CD1c-positive myeloid dendritic cell (primary cell): ENCODE measurements around the gene CD34.
"Not testable (repeated sequence)": the region's sequence is repeated elsewhere in the genome, so short reads cannot be mapped to it uniquely, and the experiment has no call there.

ENCODE experiments used
- DNase-seq: peaks from one replicate; pipeline ENCODE4 v3.0.0-alpha.2; 2016; ENCODE audit errors: extremely low spot score

The CD34 gene

DNA sequence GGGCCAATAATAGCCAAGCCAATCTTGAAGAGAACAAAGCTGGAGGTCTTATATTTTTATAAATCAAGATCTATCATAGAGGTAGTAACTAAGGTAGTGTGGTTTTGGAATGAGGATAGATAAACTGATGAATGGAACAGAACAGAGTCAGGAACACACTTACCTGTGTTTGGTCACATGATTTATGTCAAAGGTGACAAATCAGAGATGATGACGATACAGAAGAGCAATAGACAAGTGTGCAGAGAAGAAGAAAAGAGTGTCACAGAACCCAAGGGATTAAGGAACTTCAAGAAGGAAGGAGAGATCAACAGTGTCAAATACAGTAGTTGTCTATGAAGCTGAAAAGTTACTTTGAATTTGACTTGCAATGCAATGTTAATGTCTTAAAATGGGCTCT lies 16.1 kb upstream of the CD34 start:
- DNase-seq: no peak

DNA sequence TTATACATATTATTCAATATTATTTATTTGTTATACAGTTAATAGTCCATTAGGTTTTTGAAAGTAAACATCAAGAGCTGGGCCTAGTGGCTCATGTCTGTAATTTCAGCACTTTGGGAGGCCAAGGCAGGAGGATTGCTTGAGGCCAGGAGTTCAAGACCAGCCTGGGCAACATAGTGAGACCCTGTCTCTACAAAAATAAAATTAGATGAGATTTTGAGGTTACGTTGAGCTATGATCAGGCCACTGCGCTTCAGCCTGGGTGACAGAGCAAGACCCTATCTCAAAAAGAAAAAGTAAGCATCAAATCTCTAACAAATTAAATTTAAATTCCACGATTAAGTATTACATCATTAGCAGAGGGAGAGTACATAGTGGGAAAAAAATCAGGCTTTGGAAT lies 15.0 kb upstream of the CD34 start:
- DNase-seq: not testable (repeated sequence)

DNA sequence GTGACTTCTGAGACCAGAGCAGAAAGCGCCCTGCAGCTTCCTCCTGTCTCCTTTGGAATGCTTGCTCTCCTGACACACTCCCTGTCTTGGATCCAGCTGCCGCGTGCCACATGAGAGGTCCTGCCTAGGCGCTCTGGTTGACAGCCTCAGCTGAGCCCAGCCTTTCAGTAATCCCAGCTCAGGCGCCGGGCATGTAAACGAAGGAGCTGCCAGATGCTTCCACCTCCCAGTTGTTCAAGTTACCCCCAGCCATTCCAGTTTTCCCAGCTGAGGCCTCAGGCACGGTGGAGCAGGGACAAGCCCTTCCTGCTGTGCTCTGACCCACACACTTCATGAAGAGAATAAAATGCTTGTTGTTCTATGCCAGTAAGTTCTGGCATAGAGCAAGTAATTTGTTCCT lies 14.3 kb upstream of the CD34 start:
- DNase-seq: no peak

DNA sequence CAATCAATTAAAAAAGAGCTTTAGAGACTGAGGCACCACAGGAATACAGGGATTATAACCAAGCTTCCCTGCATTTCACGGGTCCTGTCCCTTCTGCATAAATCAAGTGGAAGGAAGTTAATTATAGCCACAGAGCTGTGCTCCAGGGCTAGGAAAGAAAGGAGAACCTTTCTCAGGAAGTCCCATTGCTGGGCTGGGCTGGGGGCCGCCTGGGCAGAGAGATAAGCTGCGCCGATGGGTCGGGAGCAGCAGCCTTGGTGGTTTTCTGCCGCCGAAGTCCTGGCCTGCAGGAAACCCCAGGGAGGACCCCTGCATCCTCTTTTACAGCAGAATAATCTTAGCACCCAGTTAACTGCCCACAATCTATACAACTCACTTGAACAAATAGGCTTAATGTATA lies 12.6 kb upstream of the CD34 start:
- peak; percentile 18 for DNase-seq

DNA sequence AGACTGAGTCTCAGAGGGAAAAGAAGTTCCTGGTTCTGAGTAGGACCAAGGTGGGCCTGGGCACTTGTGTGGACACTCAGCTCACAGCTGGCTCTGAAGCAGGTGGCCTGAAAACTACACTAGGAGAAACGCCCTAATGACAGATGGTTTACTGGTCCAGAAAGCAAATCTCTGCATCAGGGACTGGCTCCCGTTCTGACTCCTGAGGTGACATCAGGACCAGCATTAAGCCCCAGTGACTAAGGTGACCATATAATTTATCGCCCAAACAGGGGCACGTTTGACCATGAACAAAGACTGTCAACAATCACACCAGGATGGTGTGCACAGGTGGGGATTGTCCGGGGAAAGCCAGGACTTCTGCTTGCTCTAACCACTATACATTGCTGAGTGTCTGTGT lies 12.2 kb upstream of the CD34 start:
- no peak for DNase-seq

DNA sequence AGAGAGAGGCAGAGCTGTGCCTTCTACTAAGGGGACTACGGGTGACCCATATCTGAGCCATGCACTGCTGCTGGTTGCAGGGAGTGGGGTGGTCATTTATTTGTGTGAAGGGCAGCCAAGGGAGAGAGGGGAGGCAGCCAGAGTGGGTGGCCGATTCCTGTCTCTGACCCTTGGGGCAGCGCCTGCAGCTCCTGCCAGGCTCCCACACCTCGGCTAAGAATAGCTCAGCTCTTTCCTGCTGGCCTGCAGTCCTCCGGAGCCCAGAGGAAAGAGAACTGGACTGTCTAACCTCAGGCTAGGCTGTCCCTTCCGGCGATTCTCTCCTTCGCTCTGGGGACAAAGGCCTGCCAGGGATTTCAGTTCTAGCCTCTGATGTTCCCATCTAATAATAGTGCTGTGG lies 11.6 kb upstream of the CD34 start:
- no peak for DNase-seq

DNA sequence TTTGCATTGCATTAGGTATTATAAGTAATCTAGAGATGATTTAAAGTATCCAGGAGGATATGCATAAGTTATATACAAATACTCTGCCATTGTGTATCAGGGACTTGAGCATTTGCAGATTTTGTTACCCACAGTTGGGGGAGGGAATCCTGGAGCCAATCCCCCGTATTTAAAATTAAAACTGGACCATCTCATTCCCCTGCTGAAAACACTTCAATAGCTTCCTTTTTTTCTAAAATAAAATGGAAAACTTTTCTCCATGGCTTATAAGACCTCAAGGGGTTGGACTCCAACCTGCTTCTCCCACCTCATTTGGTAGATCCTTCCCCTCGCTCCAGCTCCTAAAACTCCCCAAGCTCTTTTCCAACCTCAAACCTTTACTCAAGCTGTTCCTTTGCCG lies 10.4 kb upstream of the CD34 start:
- no peak for DNase-seq

DNA sequence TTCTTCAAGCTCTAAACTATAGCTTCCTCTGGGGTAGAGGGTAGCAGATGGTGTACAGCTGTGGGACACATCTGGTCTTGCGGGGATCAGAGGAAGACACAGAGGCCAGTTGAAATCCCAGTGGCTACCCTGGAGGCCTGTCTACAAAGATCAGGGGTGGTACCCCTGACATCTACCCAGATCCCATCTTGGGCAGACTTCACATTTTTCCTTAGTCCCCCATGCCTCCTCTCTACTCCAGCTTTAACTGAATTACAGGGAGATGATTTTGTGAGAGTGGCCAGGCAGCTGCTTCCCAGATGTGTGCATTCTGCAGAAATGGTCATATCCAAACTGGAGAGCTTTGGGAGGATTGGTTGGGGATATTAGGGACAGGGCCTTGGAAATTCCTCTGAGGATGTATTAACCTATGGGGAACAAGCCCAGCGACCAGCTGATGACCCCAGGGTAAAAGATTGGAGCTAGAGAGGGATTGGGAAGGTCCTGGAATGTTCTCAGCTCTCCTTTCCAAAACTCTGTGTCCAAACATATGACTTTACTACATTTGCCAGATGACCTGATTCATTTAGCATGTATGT lies 9.6 kb upstream of the CD34 start:
- no peak for DNase-seq

DNA sequence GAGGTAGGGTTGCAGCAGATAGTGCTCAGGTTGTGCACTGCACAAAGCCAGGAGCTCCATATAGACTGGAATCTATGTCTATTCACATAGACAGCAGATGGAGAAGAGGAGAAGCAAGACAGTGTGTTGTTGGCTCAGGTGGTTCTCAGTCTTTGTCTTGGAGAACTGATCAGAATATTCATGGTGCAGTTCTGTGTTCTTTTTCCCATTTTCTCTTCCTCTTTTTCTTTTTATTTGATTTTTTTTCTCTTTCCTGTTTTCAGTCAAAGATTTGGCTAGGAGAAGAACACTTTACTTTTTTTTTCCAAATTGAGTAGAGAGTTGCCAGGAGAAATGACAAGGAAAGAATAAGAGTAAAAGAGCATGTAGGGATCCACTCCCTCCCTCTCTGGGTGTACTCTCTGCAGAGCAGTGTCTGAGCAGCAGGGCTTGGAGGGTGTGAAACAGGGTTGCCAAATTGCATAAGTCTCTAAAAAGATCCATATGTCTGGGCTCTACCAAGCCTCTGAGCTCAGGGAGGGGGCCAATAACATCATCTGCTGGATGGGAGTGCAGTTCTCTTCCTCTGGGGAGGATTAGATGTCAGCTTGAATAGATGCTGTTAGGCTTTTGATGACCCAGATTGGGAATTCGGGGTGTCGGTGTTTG lies 8.7 kb upstream of the CD34 start:
- DNase-seq: no peak

DNA sequence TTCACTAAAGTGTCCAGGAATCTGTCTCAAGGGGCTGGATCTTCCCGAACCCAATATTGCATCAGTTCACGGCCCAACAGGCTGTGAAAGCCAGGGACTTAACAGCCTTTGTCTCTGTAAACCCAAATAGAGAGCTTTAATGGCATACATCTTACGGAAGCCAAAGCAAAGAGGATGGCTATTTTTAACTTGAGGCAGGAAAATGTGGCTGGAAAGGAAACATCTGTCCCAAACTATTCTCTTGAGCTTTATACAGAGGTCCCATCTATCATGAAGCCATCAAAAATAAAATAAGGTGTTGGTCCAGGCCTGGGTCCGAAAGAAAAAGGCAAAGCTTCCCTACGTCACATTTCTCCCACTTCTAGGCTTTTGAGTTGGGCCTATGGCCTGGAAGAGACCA lies 7.7 kb upstream of the CD34 start:
- no peak for DNase-seq

DNA sequence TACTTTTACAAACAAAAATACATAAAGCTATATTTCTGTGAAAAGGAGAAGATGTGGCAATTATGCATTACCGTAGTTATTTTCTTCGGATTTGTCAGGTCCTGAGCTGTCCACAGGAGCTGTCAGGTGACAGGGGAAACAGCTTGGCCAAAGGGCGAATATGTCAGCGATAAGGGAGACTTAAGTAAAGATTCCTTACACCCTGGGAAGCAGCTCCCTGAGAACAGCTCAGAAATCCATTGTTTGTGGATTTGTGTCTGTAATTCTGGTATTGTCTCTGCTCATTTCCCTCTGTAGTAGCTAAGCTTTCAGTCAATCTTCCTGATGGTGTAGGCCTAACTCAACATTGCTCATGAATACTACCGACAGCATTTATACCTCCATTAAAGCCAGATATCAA lies 7.1 kb upstream of the CD34 start:
- DNase-seq: no peak

DNA sequence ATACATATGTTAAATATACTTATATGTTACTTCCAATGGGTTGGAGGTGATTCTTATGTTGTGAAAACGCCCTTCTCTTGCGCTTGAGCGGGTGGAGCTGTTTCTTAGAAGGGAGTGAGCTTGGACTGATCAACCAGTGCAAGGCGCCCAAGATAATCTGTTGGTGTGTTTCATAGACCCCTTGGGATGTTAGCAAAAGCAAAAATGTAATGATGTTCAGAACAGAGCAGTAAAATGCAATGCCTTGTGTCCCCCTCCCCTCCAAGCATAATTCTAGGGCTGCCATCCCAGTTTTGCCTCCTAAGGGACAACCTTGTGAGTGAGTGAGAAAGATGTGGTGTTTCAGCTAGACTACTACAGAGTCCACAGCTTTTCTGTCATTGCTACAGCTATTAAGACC lies 6.2 kb upstream of the CD34 start:
- DNase-seq: no peak

DNA sequence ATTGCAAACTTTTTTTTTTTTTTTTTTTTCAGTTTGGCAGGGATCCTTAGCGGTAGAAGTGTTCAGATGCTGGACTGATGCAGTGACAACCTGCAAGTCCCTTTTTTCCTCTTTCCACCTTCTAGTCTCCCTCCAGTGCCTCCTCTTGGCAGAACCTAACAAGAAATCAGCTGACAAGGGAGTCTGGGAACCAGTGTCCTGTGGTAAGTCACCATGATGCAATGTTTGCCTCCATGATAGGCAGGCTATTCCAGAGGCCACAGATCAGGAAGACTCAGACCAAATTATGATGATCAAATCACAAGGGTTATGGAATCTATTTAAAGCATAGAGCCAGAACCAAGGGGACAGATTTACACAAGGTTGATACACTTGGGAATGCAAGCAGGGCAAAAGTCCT lies 3.0 kb upstream of the CD34 start:
- DNase-seq: no peak

DNA sequence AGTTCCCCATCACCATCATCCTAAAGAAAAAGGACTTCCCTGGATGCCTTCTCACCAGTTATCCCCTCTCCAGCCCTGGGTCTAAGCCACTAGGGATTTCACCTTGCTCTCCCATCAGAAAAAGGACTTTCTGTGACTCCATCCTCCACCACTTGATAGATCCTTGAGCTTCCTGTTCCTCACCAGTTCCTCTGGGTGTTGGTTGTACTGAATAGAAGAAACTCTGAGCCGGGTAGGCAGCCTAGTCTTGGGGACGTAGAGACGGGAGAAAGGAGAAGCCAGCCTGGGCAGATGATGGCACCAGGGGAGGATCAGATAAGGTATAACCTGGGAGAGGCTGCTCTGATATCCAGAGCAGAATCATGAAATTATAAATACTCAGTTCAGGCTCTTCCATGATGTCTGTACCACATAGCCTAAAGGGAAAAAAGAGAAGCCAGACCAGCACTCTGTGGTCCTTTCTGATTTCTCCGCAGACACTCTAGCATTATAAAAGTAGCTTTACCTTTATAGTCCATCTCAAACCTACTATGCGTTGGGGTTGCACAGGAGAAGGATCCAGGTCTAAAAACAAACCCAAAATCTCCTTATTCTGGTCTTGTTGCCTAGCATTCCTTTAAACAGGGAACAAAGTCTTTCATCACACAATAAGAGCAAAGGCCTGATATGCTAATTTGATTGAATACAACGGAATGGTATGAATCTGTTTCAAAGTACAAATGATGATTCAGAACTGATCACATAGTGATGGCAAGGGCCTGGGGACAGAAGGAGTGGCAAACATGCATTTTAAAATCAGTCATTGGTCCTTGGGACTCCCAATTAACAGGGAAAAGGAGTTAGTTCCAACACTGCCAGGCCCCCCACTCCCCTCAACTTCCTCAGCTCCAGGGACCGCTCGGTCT lies 1.2 kb upstream of the CD34 start:
- peak; percentile 42 for DNase-seq

DNA sequence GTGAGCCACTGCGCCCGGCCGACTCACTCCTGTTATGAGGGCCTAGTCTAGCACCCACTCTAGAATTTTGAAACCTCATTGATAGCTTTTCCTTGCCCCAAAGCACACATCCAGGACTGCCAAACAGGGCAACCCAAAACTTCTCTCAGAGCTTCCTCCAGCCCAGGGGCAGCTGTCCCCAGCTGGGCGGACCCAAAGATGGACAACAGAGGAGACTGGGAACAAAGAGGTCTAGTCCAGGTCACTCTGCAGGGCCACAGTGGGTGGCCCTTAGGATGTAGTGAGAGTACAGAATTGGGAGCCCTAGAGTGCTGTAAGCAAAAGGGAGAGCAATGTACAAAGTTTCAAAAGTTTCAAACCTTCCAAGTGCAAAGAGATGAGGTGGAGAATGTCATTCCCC lies 1.2 kb downstream of the CD34 start:
- DNase-seq: no peak

DNA sequence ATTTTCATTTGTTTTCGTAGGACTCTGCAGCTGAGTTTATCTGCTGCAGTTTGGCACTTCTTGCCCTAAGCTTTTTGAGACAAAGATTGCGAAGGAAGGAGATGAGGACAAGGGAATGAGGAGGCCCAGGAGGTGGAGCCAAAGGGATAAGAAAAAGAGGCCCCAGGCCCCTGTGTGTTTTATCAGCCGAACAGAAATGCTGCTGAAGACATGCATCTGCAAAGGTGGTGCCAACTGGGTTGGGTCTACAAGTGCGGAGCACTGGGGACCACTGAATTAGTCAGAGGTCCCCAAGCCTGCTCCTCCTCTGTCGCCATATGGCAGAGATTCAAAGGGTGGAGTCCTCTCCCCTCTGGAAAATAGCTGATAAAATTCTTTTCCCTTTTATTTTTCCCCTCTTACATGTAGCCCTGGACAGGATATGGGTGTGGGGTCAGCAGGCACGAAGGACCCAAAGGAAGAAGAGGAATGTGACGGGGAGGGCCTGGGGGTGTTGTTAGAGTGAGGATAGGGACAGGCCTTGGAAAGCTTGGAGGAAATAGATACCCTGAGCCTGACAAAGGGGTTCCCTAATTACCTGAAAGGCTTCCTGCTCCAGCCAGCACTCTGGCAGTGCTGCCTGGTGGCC lies 2.7 kb downstream of the CD34 start:
- DNase-seq: no peak

DNA sequence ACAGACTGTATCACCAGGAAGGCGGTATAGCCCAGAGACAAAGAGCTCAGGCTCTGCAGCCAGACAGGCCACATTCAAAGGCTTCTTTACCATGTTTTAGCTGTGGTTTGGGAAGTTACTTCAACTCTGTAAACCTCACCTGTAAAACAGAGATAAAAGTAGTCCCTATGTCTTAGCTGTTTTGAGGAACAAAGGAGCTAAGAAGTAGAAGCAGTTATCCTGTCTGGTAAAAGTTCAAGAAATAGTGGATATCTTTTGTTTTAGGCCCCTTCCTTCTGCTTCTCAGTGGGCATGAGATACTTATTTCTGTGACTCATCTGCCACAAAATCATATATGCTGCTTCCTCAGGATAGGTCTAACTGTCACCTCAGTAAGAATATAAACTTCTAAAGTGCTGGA lies 6.5 kb downstream of the CD34 start:
- no peak for DNase-seq

DNA sequence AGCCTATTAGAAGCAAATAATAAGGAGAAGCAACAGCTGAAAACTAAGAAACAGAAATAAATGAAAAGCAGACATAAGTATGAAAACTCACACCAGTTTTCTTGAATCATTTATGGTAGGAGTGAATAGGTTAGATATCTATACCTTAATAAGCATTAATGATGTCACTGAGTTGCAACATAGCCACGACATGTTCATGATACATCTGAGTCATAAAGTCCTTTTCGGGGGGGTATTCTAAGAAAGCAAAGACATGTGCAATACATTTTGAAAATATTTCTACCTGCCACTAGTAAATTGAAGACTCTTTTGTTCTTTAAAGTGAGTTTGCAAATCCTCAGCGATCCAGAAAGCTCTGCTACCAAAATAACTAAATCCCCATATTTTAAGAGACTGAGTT lies 7.2 kb downstream of the CD34 start:
- no peak for DNase-seq

DNA sequence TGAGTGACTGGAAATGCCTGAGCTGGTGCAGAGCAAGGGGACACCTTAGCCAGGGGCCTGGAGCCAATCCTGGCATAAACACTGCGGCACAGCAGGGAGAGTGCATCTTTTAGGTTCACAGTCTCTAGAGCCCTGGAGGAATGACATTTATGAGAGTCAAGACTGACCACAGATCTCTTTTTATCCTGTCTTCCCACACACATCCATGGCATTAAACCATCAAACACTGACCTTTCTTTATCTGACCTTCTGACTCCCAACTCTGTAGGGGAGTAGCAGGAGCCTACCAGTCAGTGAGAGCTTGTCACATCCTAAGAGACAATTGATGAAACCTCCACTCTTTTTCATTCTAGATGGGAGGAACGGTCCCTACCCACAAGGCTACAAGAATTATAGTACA lies 7.9 kb downstream of the CD34 start:
- no peak for DNase-seq

DNA sequence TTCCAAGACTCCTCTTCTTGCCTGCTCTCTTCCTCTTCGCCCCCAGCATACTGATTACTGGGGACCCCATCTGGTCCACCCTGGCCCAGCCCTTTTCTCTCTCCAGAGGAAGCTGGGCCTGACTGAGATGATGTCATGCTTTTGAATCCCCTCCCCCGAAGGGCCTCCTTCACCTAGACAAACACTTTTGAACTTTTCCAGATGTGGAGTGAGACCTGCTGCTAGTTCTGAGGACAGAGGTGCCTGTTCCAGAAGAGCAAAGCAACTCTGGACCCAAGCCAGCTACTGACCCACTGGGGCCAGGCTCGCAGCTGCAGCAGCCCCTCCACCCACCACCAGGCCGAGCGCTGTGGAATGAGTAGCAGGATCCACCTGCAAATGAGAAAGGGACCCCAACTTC lies 8.4 kb downstream of the CD34 start:
- no peak for DNase-seq

DNA sequence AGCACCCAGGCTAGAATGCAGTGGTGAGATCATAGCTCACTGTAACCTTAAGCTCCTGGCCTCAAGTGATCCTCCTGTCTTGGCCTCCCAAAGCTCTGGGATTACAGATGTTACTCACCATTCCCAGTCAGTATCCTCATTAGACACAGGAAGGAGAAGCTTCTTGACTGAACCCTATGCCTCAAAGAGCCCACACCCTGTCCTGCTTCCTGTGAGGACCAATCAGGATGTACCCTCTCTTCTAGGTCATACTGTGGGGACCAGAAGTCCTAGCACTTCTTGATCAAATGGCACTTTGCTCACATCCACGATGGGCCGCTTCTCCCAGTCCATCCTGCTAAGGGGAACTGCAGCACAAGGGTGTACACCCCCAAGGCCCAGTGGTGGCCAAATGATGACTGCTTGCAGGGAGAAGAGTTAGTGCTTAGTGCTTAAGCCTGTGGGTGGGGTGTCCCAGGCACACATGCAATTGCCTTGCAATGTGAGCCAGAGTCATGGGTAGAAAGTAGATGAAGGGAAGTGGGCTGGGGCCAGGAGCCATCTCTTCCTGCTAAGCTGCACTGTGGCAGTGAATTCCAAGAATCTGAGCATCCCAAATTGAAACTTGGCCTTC lies 9.8 kb downstream of the CD34 start:
- DNase-seq: no peak

DNA sequence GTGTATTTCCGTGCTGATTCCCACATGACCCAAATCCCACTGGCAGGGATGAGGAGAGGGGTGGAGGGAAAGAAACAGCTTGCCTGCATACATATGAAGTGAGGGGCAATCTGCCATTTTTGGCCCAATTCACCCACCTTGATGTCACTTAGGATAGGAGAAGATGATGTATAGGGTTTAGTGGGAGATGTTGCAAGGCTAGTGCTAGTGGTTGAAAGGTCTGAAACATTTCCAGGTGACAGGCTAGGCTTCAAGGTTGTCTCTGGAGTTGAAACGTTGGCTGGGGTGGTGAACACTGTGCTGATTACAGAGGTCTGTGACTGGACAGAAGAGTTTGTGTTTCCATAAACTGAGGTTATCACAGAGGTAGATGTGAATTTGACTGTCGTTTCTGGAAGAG lies 12.1 kb downstream of the CD34 start:
- no peak for DNase-seq
